Gastrocnemius medialis (tissue), 4 donors: ENCODE measurements around the gene MYL6B.

Source experiments
- POLR2A ChIP-seq, 2 donors: fragments of 450-650 bp; IDR thresholded peaks; one replicate each; pipeline ENCODE4 v1.6.1; 2017; ENCODE audit warnings: antibody characterized with exemption in 2 of 2, mild to moderate bottlenecking in 2 of 2, moderate library complexity in 2 of 2
- TF ChIP-seq, protein P1 (sequence below), 5 experiments: fragments of 450-650 bp in 3 of 5; fragments of 200-600 bp in 2 of 5; sonication (generic) in 2 of 5; IDR thresholded peaks in 4 of 5; conservative IDR thresholded peaks in 1 of 5; 1 replicate in 4 of 5; 2 replicates in 1 of 5; pipeline ENCODE4 v1.5.1; 2016 to 2019; ENCODE audit warnings: antibody characterized with exemption in 5 of 5, mild to moderate bottlenecking in 3 of 5, moderate library complexity in 3 of 5

DNA sequence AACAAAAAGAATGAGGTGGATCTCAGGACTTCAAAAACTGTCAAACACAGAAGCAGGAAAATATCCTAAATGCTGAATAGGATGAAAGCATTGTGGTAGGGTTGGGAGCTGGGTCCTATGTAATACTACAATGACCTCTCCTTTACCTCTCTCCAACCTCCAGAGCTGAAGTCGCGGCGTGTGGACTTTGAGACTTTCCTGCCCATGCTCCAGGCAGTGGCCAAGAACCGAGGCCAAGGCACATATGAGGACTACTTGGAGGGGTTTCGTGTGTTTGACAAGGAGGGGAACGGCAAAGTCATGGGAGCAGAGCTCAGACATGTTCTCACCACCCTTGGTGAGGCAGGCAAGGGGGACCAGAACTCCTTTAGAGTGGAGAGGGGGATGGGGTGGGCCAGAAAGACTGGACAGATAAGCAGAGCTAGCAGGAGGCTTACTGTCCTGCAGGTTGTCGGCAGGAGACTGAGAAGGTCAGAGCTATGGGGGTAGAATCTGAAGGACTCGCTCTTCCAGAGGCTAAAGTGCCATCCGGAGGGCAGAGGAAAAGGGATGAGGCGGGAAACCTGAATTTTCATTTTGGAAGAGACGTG, 3.0 kb downstream of the MYL6B start:
- TF ChIP-seq, protein P1, sequence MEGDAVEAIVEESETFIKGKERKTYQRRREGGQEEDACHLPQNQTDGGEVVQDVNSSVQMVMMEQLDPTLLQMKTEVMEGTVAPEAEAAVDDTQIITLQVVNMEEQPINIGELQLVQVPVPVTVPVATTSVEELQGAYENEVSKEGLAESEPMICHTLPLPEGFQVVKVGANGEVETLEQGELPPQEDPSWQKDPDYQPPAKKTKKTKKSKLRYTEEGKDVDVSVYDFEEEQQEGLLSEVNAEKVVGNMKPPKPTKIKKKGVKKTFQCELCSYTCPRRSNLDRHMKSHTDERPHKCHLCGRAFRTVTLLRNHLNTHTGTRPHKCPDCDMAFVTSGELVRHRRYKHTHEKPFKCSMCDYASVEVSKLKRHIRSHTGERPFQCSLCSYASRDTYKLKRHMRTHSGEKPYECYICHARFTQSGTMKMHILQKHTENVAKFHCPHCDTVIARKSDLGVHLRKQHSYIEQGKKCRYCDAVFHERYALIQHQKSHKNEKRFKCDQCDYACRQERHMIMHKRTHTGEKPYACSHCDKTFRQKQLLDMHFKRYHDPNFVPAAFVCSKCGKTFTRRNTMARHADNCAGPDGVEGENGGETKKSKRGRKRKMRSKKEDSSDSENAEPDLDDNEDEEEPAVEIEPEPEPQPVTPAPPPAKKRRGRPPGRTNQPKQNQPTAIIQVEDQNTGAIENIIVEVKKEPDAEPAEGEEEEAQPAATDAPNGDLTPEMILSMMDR (IDR thresholded peaks at IDR 0.05 in 4 of 5, conservative IDR thresholded peaks at IDR 0.05 in 1 of 5): no peak
- TF ChIP-seq POLR2A (IDR thresholded peaks at IDR 0.05): no peak
